ENCODE results near the gene TBC1D4. TPM values are rescaled to one million over a fixed set of nuclear protein-coding genes. Genes with fewer than 3 reads are reported as not detected.

TBC1D4 gene
- total RNA-seq, 2 experiments from 2014 or later = 37.4 to 42.0 TPM

GRCh38 chr13:75444016-75444415 lies 38.0 kb downstream of the TBC1D4 start:
- H3K4me3 ChIP-seq (ENCODE audit: low read length) = no peak overlapping the region
- intact Hi-C loops (cut with DNase I, micrococcal nuclease) = no loop called here
- H3K27me3 Mint-ChIP-seq = peaks cover 4% of the 10 kb centered on the region
- no peak for ATAC-seq (ENCODE audit: poor library complexity)
- H3K27ac ChIP-seq (ENCODE audit: low read depth in 1 of 2, low read length in 2 of 2) = no peak overlapping the region
- H3K4me1 Mint-ChIP-seq (ENCODE audit: low read depth) = no peaks in the 10 kb centered on the region
- H3K27ac Mint-ChIP-seq = no peak overlapping the region
- no peak for TF ChIP-seq CTCF (IDR thresholded peaks at IDR 0.05)
- H3K4me1 ChIP-seq (ENCODE audit: insufficient read depth, low read length) = no peaks in the 10 kb centered on the region
- DNase-seq = no peak
- H3K9me3 Mint-ChIP-seq = no peaks in the 10 kb centered on the region
- H3K4me3 Mint-ChIP-seq = no peak overlapping the region
- H3K27me3 ChIP-seq (ENCODE audit: control insufficient read depth in 1 of 2, insufficient read depth in 2 of 2, low read length in 2 of 2) = no peaks in the 10 kb centered on the region
- H3K36me3 Mint-ChIP-seq (ENCODE audit: low read depth) = no peaks in the 10 kb centered on the region
- H3K9me3 ChIP-seq (ENCODE audit: control insufficient read depth in 1 of 2, insufficient read depth in 1 of 2, low read length in 2 of 2) = no peaks in the 10 kb centered on the region
- ChIA-PET CTCF (no interaction called here), POLR2A (no interaction called here)
- H3K36me3 ChIP-seq (ENCODE audit: insufficient read depth, low read length) = no peaks in the 10 kb centered on the region

- Mint-ChIP-seq H3K4me1 (ENCODE audit: low read depth) (no peaks in the 10 kb centered on the region), H3K4me3 (no peak overlapping the region), H3K27me3 (peaks cover 4% of the 10 kb centered on the region), H3K36me3 (ENCODE audit: low read depth) (no peaks in the 10 kb centered on the region), H3K9me3 (no peaks in the 10 kb centered on the region), H3K27ac (no peak overlapping the region)
- H3K4me1 ChIP-seq (ENCODE audit: insufficient read depth, low read length) = no peaks in the 10 kb centered on the region
- no peaks in the 10 kb centered on the region for H3K27me3 ChIP-seq (ENCODE audit: control insufficient read depth in 1 of 2, insufficient read depth in 2 of 2, low read length in 2 of 2)
- no peak overlapping the region for H3K4me3 ChIP-seq (ENCODE audit: low read length)
- H3K36me3 ChIP-seq (ENCODE audit: insufficient read depth, low read length) = no peaks in the 10 kb centered on the region
- ATAC-seq (ENCODE audit: poor library complexity) = no peak
- ChIA-PET CTCF (no interaction called here), POLR2A (no interaction called here)
- no peak for DNase-seq
- H3K27ac ChIP-seq (ENCODE audit: low read depth in 1 of 2, low read length in 2 of 2) = no peak overlapping the region
- intact Hi-C loops (cut with DNase I, micrococcal nuclease) = no loop called here
- no peaks in the 10 kb centered on the region for H3K9me3 ChIP-seq (ENCODE audit: control insufficient read depth in 1 of 2, insufficient read depth in 1 of 2, low read length in 2 of 2)
- TF ChIP-seq CTCF (IDR thresholded peaks at IDR 0.05) = no peak
Observed at GRCh38 chr13:75443356-75443958, 38.5 kb downstream of the TBC1D4 start.

GRCh38 chr13:75442736-75443234 lies 39.2 kb downstream of the TBC1D4 start:
- CTCF ChIA-PET = no interaction called here
- Histone ChIP-seq H3K27me3 (ENCODE audit: control insufficient read depth in 1 of 2, insufficient read depth in 2 of 2, low read length in 2 of 2) (no peaks in the 10 kb centered on the region), H3K9me3 (ENCODE audit: control insufficient read depth in 1 of 2, insufficient read depth in 1 of 2, low read length in 2 of 2) (no peaks in the 10 kb centered on the region), H3K4me3 (ENCODE audit: low read length) (no peak overlapping the region), H3K4me1 (ENCODE audit: insufficient read depth, low read length) (no peaks in the 10 kb centered on the region), H3K27ac (ENCODE audit: low read depth in 1 of 2, low read length in 2 of 2) (no peak overlapping the region), H3K36me3 (ENCODE audit: insufficient read depth, low read length) (no peaks in the 10 kb centered on the region)
- Mint-ChIP-seq H3K27ac (no peak overlapping the region), H3K36me3 (ENCODE audit: low read depth) (no peaks in the 10 kb centered on the region), H3K4me1 (ENCODE audit: low read depth) (no peaks in the 10 kb centered on the region), H3K4me3 (no peak overlapping the region), H3K9me3 (no peaks in the 10 kb centered on the region), H3K27me3 (peaks cover 4% of the 10 kb centered on the region)
- intact Hi-C loops (cut with DNase I, micrococcal nuclease) = no loop called here
- DNase-seq (no peak), ATAC-seq (ENCODE audit: poor library complexity) (no peak)
- no peak for TF ChIP-seq CTCF (IDR thresholded peaks at IDR 0.05)
- POLR2A ChIA-PET = no interaction called here

All from CD4-positive, alpha-beta T cell (primary cell).